ENCODE measurements around the gene SMPDL3A. TPM values are rescaled to one million over a fixed set of nuclear protein-coding genes. Genes with fewer than 3 reads are reported as not detected.
"Not testable (repeated sequence)": the region's sequence is repeated elsewhere in the genome, so short reads cannot be mapped to it uniquely, and the experiment has no call there.

SMPDL3A gene
- total and polyA plus RNA-seq, 2 donors (not counting 1 experiment from before 2014, with no cell fraction given), result 19.8 to 30.5 TPM

- no peak overlapping the region for H3K27ac ChIP-seq (ENCODE audit: insufficient read depth, low read length)
Measured at GRCh38 chr6:122747573-122747972, 41.5 kb upstream of the SMPDL3A start.

GRCh38 chr6:122748945-122749344, 40.1 kb upstream of the SMPDL3A start:
- not testable (repeated sequence) for H4K20me1 ChIP-seq (ENCODE audit: control insufficient read depth, extremely low read depth, insufficient read depth, low read length); H3K27me3 ChIP-seq (ENCODE audit: control insufficient read depth, insufficient read depth, low read length); H2AFZ ChIP-seq (ENCODE audit: low read length); H3K4me2 ChIP-seq (ENCODE audit: extremely low read depth, insufficient read depth, low read length); H3K27ac ChIP-seq (ENCODE audit: insufficient read depth, low read length); H3K9ac ChIP-seq (ENCODE audit: insufficient read depth, low read length); H3K4me3 ChIP-seq (replicated peaks in 1 of 4; ENCODE audit: control extremely low read depth in 1 of 4, insufficient read depth in 1 of 4, low read depth in 3 of 4, low read length in 4 of 4); H3K4me1 ChIP-seq (ENCODE audit: control insufficient read depth, extremely low read depth, insufficient read depth, low read length); DNase-seq (ENCODE audit: low read depth in 2 of 2); H3K9me3 ChIP-seq (ENCODE audit: control insufficient read depth, insufficient read depth, low read depth, low read length); H3K36me3 ChIP-seq (ENCODE audit: control insufficient read depth, insufficient read depth, low read length); H3K79me2 ChIP-seq (ENCODE audit: control insufficient read depth, insufficient read depth, low read length)

More at GRCh38 chr6:122747573-122747972, 41.5 kb upstream of the SMPDL3A start:
- Histone ChIP-seq H3K36me3 (ENCODE audit: control insufficient read depth, insufficient read depth, low read length) (no peaks in the 10 kb centered on the region), H4K20me1 (ENCODE audit: control insufficient read depth, extremely low read depth, insufficient read depth, low read length) (no peaks in the 10 kb centered on the region), H3K9ac (ENCODE audit: insufficient read depth, low read length) (no peak overlapping the region), H3K4me2 (ENCODE audit: extremely low read depth, insufficient read depth, low read length) (no peak overlapping the region), H3K4me3 (replicated peaks in 1 of 4; ENCODE audit: control extremely low read depth in 1 of 4, insufficient read depth in 1 of 4, low read depth in 3 of 4, low read length in 4 of 4) (no peak overlapping the region), H3K27me3 (ENCODE audit: control insufficient read depth, insufficient read depth, low read length) (no peaks in the 10 kb centered on the region), H2AFZ (ENCODE audit: low read length) (no peak overlapping the region), H3K79me2 (ENCODE audit: control insufficient read depth, insufficient read depth, low read length) (no peaks in the 10 kb centered on the region), H3K4me1 (ENCODE audit: control insufficient read depth, extremely low read depth, insufficient read depth, low read length) (no peaks in the 10 kb centered on the region), H3K9me3 (ENCODE audit: control insufficient read depth, insufficient read depth, low read depth, low read length) (no peaks in the 10 kb centered on the region)
- no peak for DNase-seq (ENCODE audit: low read depth in 2 of 2)
- TF ChIP-seq EZH2 (IDR thresholded peaks at IDR 0.05; ENCODE audit: low read length, missing control alignments) (no peak), CTCF (conservative IDR thresholded peaks at IDR 0.05 in 1 of 2, IDR thresholded peaks at IDR 0.05 in 1 of 2; ENCODE audit: low read depth in 1 of 2, low read length in 2 of 2) (no peak)

- no peak overlapping the region for H3K27ac ChIP-seq (ENCODE audit: insufficient read depth, low read length)
- DNase-seq (ENCODE audit: low read depth in 2 of 2), result peak in 1 of 2 donors; percentile 14
Measured at GRCh38 chr6:122749451-122750050, 39.5 kb upstream of the SMPDL3A start.

More at GRCh38 chr6:122749451-122750050, 39.5 kb upstream of the SMPDL3A start:
- Histone ChIP-seq H2AFZ (ENCODE audit: low read length) (no peak overlapping the region), H3K36me3 (ENCODE audit: control insufficient read depth, insufficient read depth, low read length) (no peaks in the 10 kb centered on the region), H3K4me3 (replicated peaks in 1 of 4; ENCODE audit: control extremely low read depth in 1 of 4, insufficient read depth in 1 of 4, low read depth in 3 of 4, low read length in 4 of 4) (no peak overlapping the region), H3K9me3 (ENCODE audit: control insufficient read depth, insufficient read depth, low read depth, low read length) (no peaks in the 10 kb centered on the region), H3K27me3 (ENCODE audit: control insufficient read depth, insufficient read depth, low read length) (no peaks in the 10 kb centered on the region), H4K20me1 (ENCODE audit: control insufficient read depth, extremely low read depth, insufficient read depth, low read length) (no peaks in the 10 kb centered on the region), H3K9ac (ENCODE audit: insufficient read depth, low read length) (no peak overlapping the region), H3K4me2 (ENCODE audit: extremely low read depth, insufficient read depth, low read length) (no peak overlapping the region), H3K4me1 (ENCODE audit: control insufficient read depth, extremely low read depth, insufficient read depth, low read length) (no peaks in the 10 kb centered on the region), H3K79me2 (ENCODE audit: control insufficient read depth, insufficient read depth, low read length) (no peaks in the 10 kb centered on the region)
- no peak for TF ChIP-seq CTCF (conservative IDR thresholded peaks at IDR 0.05 in 1 of 2, IDR thresholded peaks at IDR 0.05 in 1 of 2; ENCODE audit: low read depth in 1 of 2, low read length in 2 of 2)
- TF ChIP-seq EZH2 (IDR thresholded peaks at IDR 0.05; ENCODE audit: low read length, missing control alignments), result no peak
